ENCODE measurements around the gene TNFRSF13B.

- TF ChIP-seq, protein P1, sequence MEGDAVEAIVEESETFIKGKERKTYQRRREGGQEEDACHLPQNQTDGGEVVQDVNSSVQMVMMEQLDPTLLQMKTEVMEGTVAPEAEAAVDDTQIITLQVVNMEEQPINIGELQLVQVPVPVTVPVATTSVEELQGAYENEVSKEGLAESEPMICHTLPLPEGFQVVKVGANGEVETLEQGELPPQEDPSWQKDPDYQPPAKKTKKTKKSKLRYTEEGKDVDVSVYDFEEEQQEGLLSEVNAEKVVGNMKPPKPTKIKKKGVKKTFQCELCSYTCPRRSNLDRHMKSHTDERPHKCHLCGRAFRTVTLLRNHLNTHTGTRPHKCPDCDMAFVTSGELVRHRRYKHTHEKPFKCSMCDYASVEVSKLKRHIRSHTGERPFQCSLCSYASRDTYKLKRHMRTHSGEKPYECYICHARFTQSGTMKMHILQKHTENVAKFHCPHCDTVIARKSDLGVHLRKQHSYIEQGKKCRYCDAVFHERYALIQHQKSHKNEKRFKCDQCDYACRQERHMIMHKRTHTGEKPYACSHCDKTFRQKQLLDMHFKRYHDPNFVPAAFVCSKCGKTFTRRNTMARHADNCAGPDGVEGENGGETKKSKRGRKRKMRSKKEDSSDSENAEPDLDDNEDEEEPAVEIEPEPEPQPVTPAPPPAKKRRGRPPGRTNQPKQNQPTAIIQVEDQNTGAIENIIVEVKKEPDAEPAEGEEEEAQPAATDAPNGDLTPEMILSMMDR (IDR thresholded peaks at IDR 0.05; ENCODE audit: low read depth, low read length) = no peak
- TF ChIP-seq EZH2phosphoT487 (IDR thresholded peaks at IDR 0.05; ENCODE audit: low read depth) = no peak
Measured at GRCh38 chr17:17021194-17021863, 49.4 kb upstream of the TNFRSF13B start.

Data from OCI-LY3 (cell line).